Neural cell (in vitro differentiated cells): ENCODE data around the gene ZNF474.

Source experiments
- EZH2 ChIP-seq: fragments of 200-600, 300-800 bp; shearing (Covaris generic), sonication (generic); IDR thresholded peaks from 2 replicates; pipeline ENCODE4 v1.6.1; 2014; ENCODE audit warnings: antibody characterized with exemption, low read length, borderline replicate concordance, mild to moderate bottlenecking; ENCODE audit not compliant: insufficient read depth, poor library complexity, severe bottlenecking
- TF ChIP-seq, protein P1 (sequence below): fragments of 450-650 bp; IDR thresholded peaks from 2 replicates; pipeline ENCODE4 v1.5.1; 2014; ENCODE audit warnings: antibody characterized with exemption, mild to moderate bottlenecking, moderate library complexity; ENCODE audit not compliant: poor library complexity, severe bottlenecking

DNA sequence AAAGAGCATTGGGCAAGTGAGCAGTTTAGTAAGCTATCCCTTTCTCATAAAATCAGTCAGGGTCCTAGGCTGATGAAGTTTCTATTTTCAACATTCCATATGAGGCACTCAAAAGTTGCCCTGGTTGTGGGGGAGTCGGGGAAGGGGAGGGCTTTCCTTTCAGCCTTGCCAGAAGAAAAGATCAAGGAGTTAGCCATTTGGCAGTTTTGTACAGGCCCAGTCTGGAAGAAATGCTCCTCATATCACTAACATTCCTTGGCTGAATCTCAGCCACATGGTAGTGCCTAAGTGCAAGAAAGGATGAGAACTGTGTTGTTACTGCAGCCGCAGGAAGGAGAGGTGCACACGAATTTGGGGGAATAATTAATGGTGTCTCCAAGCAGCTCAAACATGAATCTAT lies 60.8 kb downstream of the ZNF474 start:
- TF ChIP-seq, protein P1, sequence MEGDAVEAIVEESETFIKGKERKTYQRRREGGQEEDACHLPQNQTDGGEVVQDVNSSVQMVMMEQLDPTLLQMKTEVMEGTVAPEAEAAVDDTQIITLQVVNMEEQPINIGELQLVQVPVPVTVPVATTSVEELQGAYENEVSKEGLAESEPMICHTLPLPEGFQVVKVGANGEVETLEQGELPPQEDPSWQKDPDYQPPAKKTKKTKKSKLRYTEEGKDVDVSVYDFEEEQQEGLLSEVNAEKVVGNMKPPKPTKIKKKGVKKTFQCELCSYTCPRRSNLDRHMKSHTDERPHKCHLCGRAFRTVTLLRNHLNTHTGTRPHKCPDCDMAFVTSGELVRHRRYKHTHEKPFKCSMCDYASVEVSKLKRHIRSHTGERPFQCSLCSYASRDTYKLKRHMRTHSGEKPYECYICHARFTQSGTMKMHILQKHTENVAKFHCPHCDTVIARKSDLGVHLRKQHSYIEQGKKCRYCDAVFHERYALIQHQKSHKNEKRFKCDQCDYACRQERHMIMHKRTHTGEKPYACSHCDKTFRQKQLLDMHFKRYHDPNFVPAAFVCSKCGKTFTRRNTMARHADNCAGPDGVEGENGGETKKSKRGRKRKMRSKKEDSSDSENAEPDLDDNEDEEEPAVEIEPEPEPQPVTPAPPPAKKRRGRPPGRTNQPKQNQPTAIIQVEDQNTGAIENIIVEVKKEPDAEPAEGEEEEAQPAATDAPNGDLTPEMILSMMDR, result no peak
- no peak for TF ChIP-seq EZH2
